ENCODE results near the gene PDGFA. TPM values are rescaled to one million over a fixed set of nuclear protein-coding genes. Genes with fewer than 3 reads are reported as not detected.

The PDGFA gene
- total and polyA plus RNA-seq, 3 donors from 2014 or later = 7.2 to 13.8 (median 13.8) TPM

DNA sequence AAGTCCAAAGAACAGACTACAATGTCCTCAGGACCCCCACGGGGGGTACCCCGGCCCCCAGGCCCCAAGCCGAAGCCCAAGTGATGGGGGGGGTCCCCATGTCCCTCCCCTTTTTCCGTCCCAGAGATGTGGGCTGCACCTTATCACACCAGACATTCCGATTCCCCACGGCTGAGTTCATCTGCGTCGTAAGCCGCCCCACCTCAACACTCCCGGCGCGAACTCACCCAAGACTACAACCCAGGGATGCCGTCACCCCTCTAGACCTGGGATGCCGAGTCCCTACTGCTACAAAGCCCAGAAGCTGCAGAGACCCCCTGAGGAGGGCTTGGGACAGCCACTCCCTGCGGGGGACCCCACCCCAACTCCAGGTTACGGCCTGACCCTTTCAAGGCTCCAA is 14.5 kb downstream of the PDGFA start:
- no peaks in the 10 kb centered on the region for H3K9me3 ChIP-seq
- no peaks in the 10 kb centered on the region for H3K36me3 ChIP-seq (ENCODE audit: low read depth, missing control alignments)
- 88 to 91% methylated on average over 14 to 16 of the region's 16 CpGs for WGBS, 2 donors
- H3K4me3 ChIP-seq = no peak overlapping the region
- no peaks in the 10 kb centered on the region for H3K27me3 ChIP-seq
- no peak for DNase-seq
- no peaks in the 10 kb centered on the region for H3K4me1 ChIP-seq
- no peak overlapping the region for H3K27ac ChIP-seq
- TF ChIP-seq POLR2A (IDR thresholded peaks at IDR 0.05) (no peak), CTCF (IDR thresholded peaks at IDR 0.05) (no peak)
- intact Hi-C loops (cut with DNase I; ENCODE audit: low total_unique reads) = no loop called here

DNA sequence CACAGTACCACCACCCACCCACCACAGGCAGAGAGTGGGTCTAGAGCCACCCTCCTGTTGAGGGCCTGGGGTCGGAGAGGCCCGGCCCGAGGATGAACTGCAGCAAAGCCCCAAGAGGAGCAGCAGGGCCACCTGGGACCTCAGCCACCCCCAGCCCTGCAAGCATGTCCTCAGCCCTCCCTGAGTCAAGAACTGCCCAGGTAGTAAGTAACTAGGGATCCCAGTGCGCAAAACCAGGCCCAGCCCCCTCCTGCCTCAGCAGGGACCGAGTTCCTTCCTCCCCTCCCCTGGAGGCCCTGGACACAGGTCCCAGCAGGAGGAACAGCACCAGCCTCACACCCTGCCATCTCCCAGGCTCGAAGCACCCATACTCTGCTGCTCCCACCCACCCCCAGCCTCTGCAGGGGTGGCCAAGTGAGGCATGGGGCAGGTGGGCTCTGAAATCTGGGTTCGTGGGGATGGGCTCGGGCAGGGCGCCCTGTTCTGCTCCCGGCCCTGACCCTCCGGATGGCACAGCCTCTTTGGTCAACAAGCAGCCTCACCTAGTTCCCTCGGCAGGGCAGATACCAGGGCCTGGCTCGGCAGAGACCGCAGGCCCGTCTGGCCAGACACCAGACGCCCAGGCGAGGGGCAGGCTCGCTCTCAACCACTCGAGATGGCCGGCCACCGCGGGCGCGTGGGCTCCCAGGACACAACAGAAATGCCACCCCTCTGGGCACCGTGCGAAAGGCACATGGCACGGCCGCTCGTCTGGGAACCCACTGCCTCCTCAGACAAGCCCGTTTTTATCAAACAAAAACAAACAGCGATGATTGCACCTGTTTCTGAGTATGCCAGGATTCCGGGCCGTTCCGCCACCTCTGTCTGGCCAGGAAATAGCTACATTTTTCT is 15.2 kb downstream of the PDGFA start:
- Histone ChIP-seq H3K4me1 (no peaks in the 10 kb centered on the region), H3K4me3 (no peak overlapping the region), H3K36me3 (ENCODE audit: low read depth, missing control alignments) (no peaks in the 10 kb centered on the region), H3K27me3 (no peaks in the 10 kb centered on the region), H3K27ac (no peak overlapping the region), H3K9me3 (no peaks in the 10 kb centered on the region)
- no peak for DNase-seq
- intact Hi-C loops (cut with DNase I; ENCODE audit: low total_unique reads) = no loop called here
- 88 to 95% methylated on average over 18 to 34 of the region's 34 CpGs for WGBS, 2 donors
- TF ChIP-seq POLR2A (IDR thresholded peaks at IDR 0.05) (no peak), CTCF (IDR thresholded peaks at IDR 0.05) (no peak)

DNA sequence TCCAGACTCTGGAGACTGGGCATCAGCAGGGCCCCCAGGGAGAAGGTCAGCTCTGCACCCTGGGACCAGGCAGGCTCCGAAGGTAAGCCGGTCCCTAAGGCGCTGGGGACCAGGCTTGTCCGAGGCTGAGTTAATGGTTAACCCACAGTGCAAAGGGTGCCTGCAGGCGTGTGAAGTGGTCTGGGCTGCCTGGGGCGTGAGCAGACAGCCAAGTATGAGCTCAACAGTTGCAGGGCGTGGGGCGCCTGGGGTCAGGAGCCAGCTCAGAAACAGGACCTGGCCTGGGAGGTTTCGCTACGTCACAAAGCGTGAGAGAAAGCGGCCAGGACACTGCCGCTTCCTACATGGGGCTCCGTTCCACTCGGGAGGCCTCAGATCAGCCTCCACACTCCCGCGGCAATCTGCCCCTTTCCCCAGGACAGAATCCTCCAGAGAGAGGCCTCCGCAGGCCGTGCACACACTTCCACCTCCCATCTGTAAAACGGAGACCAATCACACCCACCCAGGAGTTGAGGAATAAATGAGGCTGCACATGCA is 16.0 kb downstream of the PDGFA start:
- intact Hi-C loops (cut with DNase I; ENCODE audit: low total_unique reads) = no loop called here
- 93 to 94% methylated on average over 10 to 20 of the region's 20 CpGs for WGBS, 2 donors
- H3K4me3 ChIP-seq = no peak overlapping the region
- no peaks in the 10 kb centered on the region for H3K27me3 ChIP-seq
- no peaks in the 10 kb centered on the region for H3K36me3 ChIP-seq (ENCODE audit: low read depth, missing control alignments)
- H3K27ac ChIP-seq = no peak overlapping the region
- no peaks in the 10 kb centered on the region for H3K4me1 ChIP-seq
- TF ChIP-seq CTCF (IDR thresholded peaks at IDR 0.05) (no peak), POLR2A (IDR thresholded peaks at IDR 0.05) (no peak)
- H3K9me3 ChIP-seq = no peaks in the 10 kb centered on the region
- DNase-seq = no peak

DNA sequence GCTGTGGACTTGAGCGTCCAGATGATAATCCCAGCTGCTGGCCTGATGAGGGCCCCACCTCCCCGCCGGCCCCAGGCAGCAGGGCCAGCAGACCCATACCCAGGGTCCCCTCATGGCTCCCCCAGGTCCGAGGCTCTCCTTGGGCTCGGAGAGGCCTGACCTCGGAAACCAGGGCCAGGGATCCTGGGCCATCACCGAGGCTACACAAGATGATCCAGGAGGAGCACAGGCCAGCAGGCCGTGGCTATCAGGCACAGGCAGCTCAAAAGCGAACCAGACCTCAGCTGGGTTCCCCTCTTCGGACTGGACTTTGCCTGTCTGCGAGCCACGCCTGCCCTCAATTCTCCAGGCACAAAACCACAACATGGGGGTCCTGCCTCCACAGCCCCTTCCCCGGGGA is 17.4 kb downstream of the PDGFA start:
- WGBS, 2 donors = 67 to 93% methylated on average over 1 to 13 of the region's 13 CpGs
- no peaks in the 10 kb centered on the region for H3K9me3 ChIP-seq
- H3K36me3 ChIP-seq (ENCODE audit: low read depth, missing control alignments) = no peaks in the 10 kb centered on the region
- TF ChIP-seq POLR2A (IDR thresholded peaks at IDR 0.05) (no peak), CTCF (IDR thresholded peaks at IDR 0.05) (no peak)
- H3K27ac ChIP-seq = no peak overlapping the region
- H3K27me3 ChIP-seq = no peaks in the 10 kb centered on the region
- no peaks in the 10 kb centered on the region for H3K4me1 ChIP-seq
- no peak overlapping the region for H3K4me3 ChIP-seq
- DNase-seq = no peak
- intact Hi-C loops (cut with DNase I; ENCODE audit: low total_unique reads) = no loop called here
